Lower lobe of right lung (tissue), 2 donors: ENCODE measurements around the gene TMEM242. TPM values are rescaled to one million over a fixed set of nuclear protein-coding genes. Genes with fewer than 3 reads are reported as not detected.

Source experiments
- ATAC-seq, 2 donors: fragments of 200-7000 bp; cut with Tn5 transposase; one replicate each; pipeline ENCODE4 v1.9.1; 2020 to 2022; ENCODE audit warnings: mild to moderate bottlenecking in 2 of 2, moderate library complexity in 2 of 2
- DNase-seq: peaks from one replicate; pipeline ENCODE4 v3.0.0-alpha.2; 2020
- H3K27ac ChIP-seq: fragments of 200-600 bp; one replicate; pipeline ENCODE4 v1.8.0; 2022
- H3K27me3 ChIP-seq: fragments of 200-600 bp; one replicate; pipeline ENCODE4 v1.8.0; 2022; ENCODE audit warnings: low read depth
- H3K36me3 ChIP-seq: fragments of 200-600 bp; one replicate; pipeline ENCODE4 v1.8.0; 2022; ENCODE audit warnings: mild to moderate bottlenecking
- H3K4me1 ChIP-seq: fragments of 200-600 bp; one replicate; pipeline ENCODE4 v1.8.0; 2022
- H3K4me3 ChIP-seq: fragments of 200-600 bp; one replicate; pipeline ENCODE4 v1.8.0; 2022; ENCODE audit warnings: mild to moderate bottlenecking
- H3K9me3 ChIP-seq: fragments of 200-600 bp; one replicate; pipeline ENCODE4 v1.8.0; 2022
- intact Hi-C: fragments of 100-400 bp; cut with DNase I; formaldehyde crosslinking; loops from one replicate; pipeline ENCODE4 v1.11.0; 2022
- total RNA-seq: library from RNA; stranded (reverse); fragmentation: NEBNext Ultra II Directional; extraction: Animal tissue kit (Norgen Biotek cat#: 25700); gene quantifications from one replicate; pipeline ENCODE4 v1.2.1, GENCODE V29; 2021
- TF ChIP-seq, protein P1 (sequence below): fragments of 200-600 bp; IDR thresholded peaks from one replicate; pipeline ENCODE4 v1.8.0; 2022; ENCODE audit warnings: antibody characterized with exemption, mild to moderate bottlenecking
- donor health status: DM: no; HTN: yes; CAD: no; lungs with severe emphysema.

Gene TMEM242
- total RNA-seq, 1 donor from 2014 or later: 10.9 TPM

DNA sequence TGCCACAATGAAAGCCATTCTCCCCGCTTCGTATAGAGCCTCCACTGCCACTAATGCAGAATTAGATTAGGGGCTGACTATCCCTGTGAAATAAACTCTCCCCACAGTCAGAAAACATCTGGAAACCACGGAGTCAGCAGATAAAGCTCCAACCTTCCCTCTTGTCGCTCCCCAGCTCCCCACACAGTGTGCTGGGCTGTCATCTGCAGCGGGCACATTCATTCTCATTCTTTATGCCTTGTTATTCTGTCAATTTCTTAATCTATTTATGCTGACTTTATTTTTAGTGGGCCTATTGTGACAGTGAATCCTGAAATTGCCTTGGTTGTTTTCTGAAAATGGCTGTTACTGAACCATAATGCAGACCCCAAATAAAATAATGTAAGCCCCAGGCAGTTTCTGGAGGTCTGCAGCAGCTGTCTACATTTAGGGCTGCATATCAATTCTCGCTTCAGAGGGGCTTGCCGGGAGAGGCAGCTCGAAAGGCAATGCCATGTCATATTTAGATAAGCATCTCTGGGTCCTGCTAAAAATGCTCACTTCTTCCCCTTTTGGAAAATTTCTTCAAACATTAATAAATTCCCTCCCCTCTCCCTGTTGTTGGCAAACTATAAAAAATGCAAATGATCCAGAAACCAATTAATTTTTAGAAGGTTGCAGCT is 71.6 kb downstream of the TMEM242 start:
- no peak for ATAC-seq
- Histone ChIP-seq H3K4me1 (no peaks in the 10 kb centered on the region), H3K27me3 (no peaks in the 10 kb centered on the region), H3K4me3 (no peak overlapping the region), H3K9me3 (no peaks in the 10 kb centered on the region), H3K27ac (no peak overlapping the region), H3K36me3 (no peaks in the 10 kb centered on the region)
- intact Hi-C loops: no loop called here
- DNase-seq: no peak
- TF ChIP-seq, protein P1, sequence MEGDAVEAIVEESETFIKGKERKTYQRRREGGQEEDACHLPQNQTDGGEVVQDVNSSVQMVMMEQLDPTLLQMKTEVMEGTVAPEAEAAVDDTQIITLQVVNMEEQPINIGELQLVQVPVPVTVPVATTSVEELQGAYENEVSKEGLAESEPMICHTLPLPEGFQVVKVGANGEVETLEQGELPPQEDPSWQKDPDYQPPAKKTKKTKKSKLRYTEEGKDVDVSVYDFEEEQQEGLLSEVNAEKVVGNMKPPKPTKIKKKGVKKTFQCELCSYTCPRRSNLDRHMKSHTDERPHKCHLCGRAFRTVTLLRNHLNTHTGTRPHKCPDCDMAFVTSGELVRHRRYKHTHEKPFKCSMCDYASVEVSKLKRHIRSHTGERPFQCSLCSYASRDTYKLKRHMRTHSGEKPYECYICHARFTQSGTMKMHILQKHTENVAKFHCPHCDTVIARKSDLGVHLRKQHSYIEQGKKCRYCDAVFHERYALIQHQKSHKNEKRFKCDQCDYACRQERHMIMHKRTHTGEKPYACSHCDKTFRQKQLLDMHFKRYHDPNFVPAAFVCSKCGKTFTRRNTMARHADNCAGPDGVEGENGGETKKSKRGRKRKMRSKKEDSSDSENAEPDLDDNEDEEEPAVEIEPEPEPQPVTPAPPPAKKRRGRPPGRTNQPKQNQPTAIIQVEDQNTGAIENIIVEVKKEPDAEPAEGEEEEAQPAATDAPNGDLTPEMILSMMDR: no peak

DNA sequence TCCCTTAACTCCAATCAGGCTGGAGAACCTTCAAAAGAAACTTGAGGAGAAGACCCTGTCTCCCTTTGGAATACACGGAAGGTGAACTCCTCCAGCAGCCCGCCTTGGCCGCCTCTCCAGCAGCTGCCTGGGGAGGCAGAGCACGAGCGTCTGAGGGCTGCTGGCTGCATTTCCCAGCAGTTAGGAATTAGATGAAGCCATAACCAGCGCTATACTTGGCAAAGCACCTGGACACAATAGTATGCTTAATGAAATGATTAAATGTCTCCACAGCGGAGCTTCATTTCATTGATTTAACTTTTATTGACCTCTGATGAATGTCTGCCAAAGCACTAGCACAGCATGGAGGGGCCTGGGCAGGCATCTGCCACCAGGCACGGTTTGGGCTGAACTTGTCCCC is 73.5 kb downstream of the TMEM242 start:
- Histone ChIP-seq H3K27me3 (no peaks in the 10 kb centered on the region), H3K36me3 (no peaks in the 10 kb centered on the region), H3K4me1 (no peaks in the 10 kb centered on the region), H3K4me3 (no peak overlapping the region), H3K9me3 (no peaks in the 10 kb centered on the region), H3K27ac (no peak overlapping the region)
- ATAC-seq: no peak
- intact Hi-C loops: no loop called here
- TF ChIP-seq, protein P1: no peak
- no peak for DNase-seq

DNA sequence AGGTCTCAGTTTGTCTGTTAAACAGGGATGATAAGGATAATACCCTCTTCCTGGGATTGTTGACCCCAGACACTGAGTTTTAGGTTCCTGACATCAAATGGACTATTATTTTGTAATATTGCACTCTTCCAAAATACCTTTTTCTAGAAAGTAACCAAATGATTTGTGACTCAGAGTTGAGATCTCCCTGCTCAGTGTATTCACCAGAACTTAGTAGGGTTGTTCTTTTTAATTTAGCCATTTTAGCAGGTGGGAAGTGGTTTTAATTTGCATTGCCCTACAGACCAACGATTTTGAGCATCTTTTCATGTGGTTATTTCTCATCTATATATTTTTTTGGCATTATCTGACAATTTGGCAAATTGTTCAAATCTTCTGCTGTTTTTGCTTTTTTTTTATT is 75.1 kb downstream of the TMEM242 start:
- H3K4me3 ChIP-seq: no peak overlapping the region
- intact Hi-C loops: no loop called here
- no peak for DNase-seq
- H3K9me3 ChIP-seq: no peaks in the 10 kb centered on the region
- H3K27me3 ChIP-seq: no peaks in the 10 kb centered on the region
- no peak for ATAC-seq
- H3K4me1 ChIP-seq: no peaks in the 10 kb centered on the region
- H3K36me3 ChIP-seq: no peaks in the 10 kb centered on the region
- no peak overlapping the region for H3K27ac ChIP-seq
- TF ChIP-seq, protein P1: no peak

DNA sequence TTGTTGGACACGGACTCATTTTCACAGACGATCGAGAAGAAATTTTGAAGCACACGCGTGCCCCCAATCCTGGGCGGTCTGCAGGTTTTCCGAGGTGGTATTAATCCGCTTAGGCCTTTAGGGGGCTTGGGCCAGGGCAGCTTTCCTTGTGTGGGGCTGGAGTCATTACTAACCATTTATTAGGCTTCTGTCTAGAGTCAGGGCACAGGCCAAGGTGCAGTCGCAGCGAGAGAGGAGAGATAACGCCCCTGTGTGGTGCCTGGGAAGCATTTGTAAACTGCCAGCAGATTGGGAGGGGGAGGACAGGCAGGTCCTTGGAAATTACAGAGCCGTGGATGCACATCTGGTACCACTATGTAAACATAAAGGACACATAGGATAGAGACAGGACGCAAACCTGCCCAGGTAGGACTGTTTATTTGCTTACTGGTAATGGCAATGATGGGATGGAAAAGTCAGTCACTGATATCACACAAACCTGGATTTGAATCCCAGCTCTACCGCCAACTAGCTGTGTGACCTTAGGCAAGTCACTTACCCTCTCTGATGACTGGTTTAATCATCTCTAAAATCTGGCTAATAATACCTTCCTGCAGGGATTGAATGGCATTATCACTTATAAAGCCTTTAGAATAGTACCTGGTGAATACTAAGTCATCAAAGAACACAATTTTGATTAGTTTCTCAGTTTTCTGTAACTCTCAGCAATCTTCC is 76.4 kb downstream of the TMEM242 start:
- ATAC-seq: no peak
- no peak overlapping the region for H3K27ac ChIP-seq
- intact Hi-C loops: no loop called here
- TF ChIP-seq, protein P1: no peak
- no peak for DNase-seq
- no peaks in the 10 kb centered on the region for H3K9me3 ChIP-seq
- H3K36me3 ChIP-seq: no peaks in the 10 kb centered on the region
- H3K4me3 ChIP-seq: no peak overlapping the region
- no peaks in the 10 kb centered on the region for H3K27me3 ChIP-seq
- no peaks in the 10 kb centered on the region for H3K4me1 ChIP-seq

DNA sequence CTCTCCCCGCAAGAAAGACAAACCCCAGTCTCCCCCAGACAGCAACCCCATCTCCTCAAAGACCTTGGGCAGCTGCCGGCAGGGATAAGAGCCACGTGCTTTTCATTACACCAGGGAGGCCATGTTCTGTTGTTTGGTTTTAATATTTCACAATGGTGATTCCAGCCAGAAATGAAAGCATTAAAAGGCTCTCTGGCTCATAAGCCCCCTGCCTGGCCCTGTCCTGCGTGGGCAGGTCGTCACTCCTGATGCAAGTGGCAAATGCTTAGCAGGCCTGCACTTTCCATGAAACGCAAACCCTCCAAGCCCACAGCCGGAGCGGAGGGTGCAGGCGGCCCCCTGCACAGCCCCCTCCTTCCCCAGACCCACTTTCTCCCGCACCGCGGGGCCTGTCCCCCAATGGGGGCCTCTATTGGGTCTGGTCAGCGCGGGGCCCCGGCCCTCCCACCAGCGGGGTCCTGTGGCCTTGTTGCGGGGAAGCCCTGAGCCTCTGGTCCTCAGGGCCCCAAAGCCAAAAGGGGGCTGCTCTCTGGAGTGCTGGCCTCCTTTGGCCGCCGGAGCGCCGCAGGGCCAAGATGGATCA is 77.2 kb downstream of the TMEM242 start:
- TF ChIP-seq, protein P1: no peak
- ATAC-seq (peak in 1 of 2 donors; percentile 36), DNase-seq (no peak)
- Histone ChIP-seq H3K27me3 (no peaks in the 10 kb centered on the region), H3K27ac (no peak overlapping the region), H3K4me1 (no peaks in the 10 kb centered on the region), H3K9me3 (no peaks in the 10 kb centered on the region), H3K4me3 (no peak overlapping the region), H3K36me3 (no peaks in the 10 kb centered on the region)
- intact Hi-C loops: no loop called here
